Thyroid gland (tissue), 4 donors: ENCODE results near the gene MICOS13. TPM values are rescaled to one million over a fixed set of nuclear protein-coding genes. Genes with fewer than 3 reads are reported as not detected.

Source experiments
- DNase-seq, 2 donors: peaks; one replicate each; pipeline ENCODE4 v3.0.0-alpha.2; 2019
- H3K27ac ChIP-seq, 3 donors: fragments of 200-600 bp; sonication (generic); 1 replicate in 2 of 3; 2 replicates in 1 of 3; pipeline ENCODE4 v1.5.1; 2016 to 2019; ENCODE audit warnings: mild to moderate bottlenecking in 1 of 3, moderate library complexity in 1 of 3
- H3K27me3 ChIP-seq: fragments of 200-600 bp; sonication (generic); one replicate; pipeline ENCODE4 v1.5.1; 2019
- H3K36me3 ChIP-seq, 2 donors: fragments of 200-600 bp; sonication (generic); one replicate each; pipeline ENCODE4 v1.5.1; 2016 to 2019
- H3K4me1 ChIP-seq, 2 donors: fragments of 200-600 bp; sonication (generic); one replicate each; pipeline ENCODE4 v1.5.1; 2017 to 2019
- H3K4me3 ChIP-seq, 3 donors: fragments of 200-600 bp; sonication (generic); replicated peaks in 1 of 3; 1 replicate in 2 of 3; 2 replicates in 1 of 3; pipeline ENCODE4 v1.5.1; 2016; ENCODE audit warnings: mild to moderate bottlenecking in 1 of 3
- H3K9me3 ChIP-seq: fragments of 200-600 bp; sonication (generic); one replicate; pipeline ENCODE4 v1.5.1; 2017
- CTCF ChIP-seq, 6 experiments: fragments of 200-600 bp in 3 of 6; fragments of 450-650 bp in 3 of 6; sonication (generic) in 3 of 6; IDR thresholded peaks; one replicate each; pipeline ENCODE4 v1.5.1; 2016 to 2019; ENCODE audit warnings: antibody characterized with exemption in 6 of 6, mild to moderate bottlenecking in 2 of 6, inconsistent platforms in 1 of 6, moderate library complexity in 1 of 6
- POLR2A ChIP-seq, 2 donors: fragments of 450-650 bp; IDR thresholded peaks; one replicate each; pipeline ENCODE4 v1.6.1; 2017; ENCODE audit warnings: antibody characterized with exemption in 2 of 2, mild to moderate bottlenecking in 2 of 2, moderate library complexity in 1 of 2
- WGBS, 2 donors: methylation state at CpG; one replicate each; pipeline ENCODE4 v1.1.5; 2017; 5-methylcytosine and 5-hydroxymethylcytosine counted together
- intact Hi-C: fragments of 100-400 bp; cut with DNase I; formaldehyde crosslinking; loops from one replicate; pipeline ENCODE4 v1.15.1; 2023
- total RNA-seq, 4 donors: library from RNA; depleted of rRNA; stranded (reverse); fragments of >200 nt; gene quantifications; one replicate each; pipeline ENCODE4 v1.2.3, GENCODE V29; 2016

MICOS13 gene
- total RNA-seq, 4 donors from 2014 or later, result 20.1 to 68.3 (median 47.2) TPM

GRCh38 chr19:5663904-5664303, 16.4 kb downstream of the MICOS13 start:
- no peaks in the 10 kb centered on the region for H3K4me1 ChIP-seq
- 96 to 97% methylated on average over 11 to 17 of the region's 17 CpGs for WGBS, 2 donors
- DNase-seq, result no peak
- H3K4me3 ChIP-seq, result no peak overlapping the region
- intact Hi-C loops, result no loop called here
- H3K9me3 ChIP-seq, result no peaks in the 10 kb centered on the region
- TF ChIP-seq CTCF (IDR thresholded peaks at IDR 0.05) (no peak), POLR2A (IDR thresholded peaks at IDR 0.05) (no peak)
- no peaks in the 10 kb centered on the region for H3K27me3 ChIP-seq
- H3K36me3 ChIP-seq, result peaks cover 93 to 97% of the 10 kb centered on the region in 2 donors
- H3K27ac ChIP-seq, result no peak overlapping the region

- Histone ChIP-seq H3K4me1 (no peaks in the 10 kb centered on the region), H3K27me3 (no peaks in the 10 kb centered on the region), H3K27ac (no peak overlapping the region), H3K9me3 (no peaks in the 10 kb centered on the region), H3K4me3 (no peak overlapping the region), H3K36me3 (peaks cover 96% of the 10 kb centered on the region in 2 donors)
- 96 to 97% methylated on average over 42 of the region's 42 CpGs for WGBS, 2 donors
- no peak for DNase-seq
- intact Hi-C loops, result no loop called here
- TF ChIP-seq CTCF (IDR thresholded peaks at IDR 0.05) (no peak), POLR2A (IDR thresholded peaks at IDR 0.05) (no peak)
Measured at GRCh38 chr19:5661483-5661882, 18.8 kb downstream of the MICOS13 start.

GRCh38 chr19:5655412-5655811, 24.9 kb downstream of the MICOS13 start:
- Histone ChIP-seq H3K27me3 (no peaks in the 10 kb centered on the region), H3K4me3 (no peak overlapping the region), H3K4me1 (no peaks in the 10 kb centered on the region), H3K9me3 (no peaks in the 10 kb centered on the region), H3K36me3 (peaks cover 94 to 95% of the 10 kb centered on the region in 2 donors), H3K27ac (no peak overlapping the region)
- 89 to 94% methylated on average over 5 of the region's 5 CpGs for WGBS, 2 donors
- intact Hi-C loops, result no loop called here
- TF ChIP-seq POLR2A (IDR thresholded peaks at IDR 0.05) (no peak), CTCF (IDR thresholded peaks at IDR 0.05) (no peak)
- DNase-seq, result no peak

GRCh38 chr19:5654931-5655330, 25.4 kb downstream of the MICOS13 start:
- Histone ChIP-seq H3K27me3 (no peaks in the 10 kb centered on the region), H3K27ac (no peak overlapping the region), H3K36me3 (peaks cover 96 to 97% of the 10 kb centered on the region in 2 donors), H3K4me1 (no peaks in the 10 kb centered on the region), H3K9me3 (no peaks in the 10 kb centered on the region), H3K4me3 (no peak overlapping the region)
- DNase-seq, result no peak
- 95 to 97% methylated on average over 5 of the region's 5 CpGs for WGBS, 2 donors
- TF ChIP-seq CTCF (IDR thresholded peaks at IDR 0.05) (no peak), POLR2A (IDR thresholded peaks at IDR 0.05) (no peak)
- intact Hi-C loops, result no loop called here

GRCh38 chr19:5652261-5652660, 28.1 kb downstream of the MICOS13 start:
- intact Hi-C loops, result no loop called here
- no peaks in the 10 kb centered on the region for H3K9me3 ChIP-seq
- 91 to 94% methylated on average over 10 of the region's 10 CpGs for WGBS, 2 donors
- no peak for DNase-seq
- TF ChIP-seq POLR2A (IDR thresholded peaks at IDR 0.05) (no peak), CTCF (IDR thresholded peaks at IDR 0.05) (no peak)
- H3K27me3 ChIP-seq, result no peaks in the 10 kb centered on the region
- no peak overlapping the region for H3K4me3 ChIP-seq
- peaks cover 88% of the 10 kb centered on the region in 2 donors for H3K36me3 ChIP-seq
- no peaks in the 10 kb centered on the region for H3K4me1 ChIP-seq
- H3K27ac ChIP-seq, result no peak overlapping the region
